ENCODE data around the gene PDXP.

DNA sequence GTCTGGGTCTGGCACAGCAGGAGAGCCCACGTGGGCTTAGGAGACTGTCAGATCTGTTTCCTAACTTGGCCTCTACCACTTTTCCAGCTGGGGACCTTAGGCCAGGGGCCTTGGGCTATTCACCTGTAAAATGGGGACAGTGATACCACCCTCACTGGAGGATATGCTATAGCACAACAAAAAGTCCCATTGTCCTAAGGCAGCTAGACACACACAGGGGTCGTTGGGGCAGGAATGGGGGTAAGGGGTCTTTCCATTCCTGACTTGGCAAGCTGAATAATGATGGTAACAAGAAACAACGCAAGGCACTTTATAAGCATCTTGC is 21.6 kb upstream of the PDXP start:
- TF ChIP-seq, protein P1, sequence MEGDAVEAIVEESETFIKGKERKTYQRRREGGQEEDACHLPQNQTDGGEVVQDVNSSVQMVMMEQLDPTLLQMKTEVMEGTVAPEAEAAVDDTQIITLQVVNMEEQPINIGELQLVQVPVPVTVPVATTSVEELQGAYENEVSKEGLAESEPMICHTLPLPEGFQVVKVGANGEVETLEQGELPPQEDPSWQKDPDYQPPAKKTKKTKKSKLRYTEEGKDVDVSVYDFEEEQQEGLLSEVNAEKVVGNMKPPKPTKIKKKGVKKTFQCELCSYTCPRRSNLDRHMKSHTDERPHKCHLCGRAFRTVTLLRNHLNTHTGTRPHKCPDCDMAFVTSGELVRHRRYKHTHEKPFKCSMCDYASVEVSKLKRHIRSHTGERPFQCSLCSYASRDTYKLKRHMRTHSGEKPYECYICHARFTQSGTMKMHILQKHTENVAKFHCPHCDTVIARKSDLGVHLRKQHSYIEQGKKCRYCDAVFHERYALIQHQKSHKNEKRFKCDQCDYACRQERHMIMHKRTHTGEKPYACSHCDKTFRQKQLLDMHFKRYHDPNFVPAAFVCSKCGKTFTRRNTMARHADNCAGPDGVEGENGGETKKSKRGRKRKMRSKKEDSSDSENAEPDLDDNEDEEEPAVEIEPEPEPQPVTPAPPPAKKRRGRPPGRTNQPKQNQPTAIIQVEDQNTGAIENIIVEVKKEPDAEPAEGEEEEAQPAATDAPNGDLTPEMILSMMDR (IDR thresholded peaks at IDR 0.05): no peak
- TF ChIP-seq POLR2AphosphoS5 (IDR thresholded peaks at IDR 0.05; ENCODE audit: low read depth, low read length) (no peak), SIN3A (IDR thresholded peaks at IDR 0.05; ENCODE audit: borderline replicate concordance, insufficient read depth, low read depth, low read length) (no peak), TCF7L2 (IDR thresholded peaks at IDR 0.05; ENCODE audit: low read depth, low read length) (no peak)

All from Panc1 (cell line).